CD4-positive, alpha-beta T cell treated with Interleukin-10 for 1 hour (primary cell): ENCODE data around the gene KCNQ1.

Experiments
- DNase-seq: peaks from one replicate; pipeline ENCODE4 v3.0.0-alpha.2; 2020

Gene KCNQ1

GRCh38 chr11:2559527-2560311 lies 114.9 kb downstream of the KCNQ1 start:
- DNase-seq = no peak

GRCh38 chr11:2561696-2562581 lies 117.1 kb downstream of the KCNQ1 start:
- DNase-seq = no peak

GRCh38 chr11:2562890-2563212 lies 118.0 kb downstream of the KCNQ1 start:
- DNase-seq = no peak

GRCh38 chr11:2563213-2564007 lies 118.6 kb downstream of the KCNQ1 start:
- DNase-seq = no peak

- DNase-seq = no peak
Measured at GRCh38 chr11:2564008-2564530, 119.3 kb downstream of the KCNQ1 start.

GRCh38 chr11:2564588-2565425 lies 120.0 kb downstream of the KCNQ1 start:
- no peak for DNase-seq

GRCh38 chr11:2565447-2566222 lies 120.8 kb downstream of the KCNQ1 start:
- DNase-seq = no peak

GRCh38 chr11:2566223-2567025 lies 121.6 kb downstream of the KCNQ1 start:
- DNase-seq = no peak

GRCh38 chr11:2567026-2567671 lies 122.3 kb downstream of the KCNQ1 start:
- DNase-seq = no peak

GRCh38 chr11:2569321-2569721 lies 124.5 kb downstream of the KCNQ1 start:
- DNase-seq = no peak

- DNase-seq = no peak
Measured at GRCh38 chr11:2569731-2570210, 125.0 kb downstream of the KCNQ1 start.

- DNase-seq = no peak
Measured at GRCh38 chr11:2570211-2570811, 125.5 kb downstream of the KCNQ1 start.

- no peak for DNase-seq
Measured at GRCh38 chr11:2570841-2571597, 126.2 kb downstream of the KCNQ1 start.

- no peak for DNase-seq
Measured at GRCh38 chr11:2571598-2572281, 126.9 kb downstream of the KCNQ1 start.

- no peak for DNase-seq
Measured at GRCh38 chr11:2572491-2573239, 127.9 kb downstream of the KCNQ1 start.

GRCh38 chr11:2573240-2574042 lies 128.6 kb downstream of the KCNQ1 start:
- DNase-seq = no peak
